WTC11 (cell line): ENCODE results near the gene EML6.

Experiments used
- CTCF ChIP-seq: fragments of 200-600 bp; IDR thresholded peaks from 2 replicates; pipeline ENCODE4 v1.8.0; 2022; ENCODE audit warnings: antibody characterized with exemption
- E2F1 ChIP-seq: sonication (generic); formaldehyde crosslinking; IDR thresholded peaks from 2 replicates; pipeline ENCODE4 v1.8.0; 2022; ENCODE audit warnings: mild to moderate bottlenecking, missing genetic modification reagents
- FOXJ3 ChIP-seq: sonication (generic); formaldehyde crosslinking; IDR thresholded peaks from 2 replicates; pipeline ENCODE4 v1.9.0; 2021; ENCODE audit warnings: missing genetic modification reagents, mild to moderate bottlenecking, borderline replicate concordance
- GABPB1 ChIP-seq: sonication (generic); formaldehyde crosslinking; IDR thresholded peaks from 2 replicates; pipeline ENCODE4 v1.8.1; 2023; ENCODE audit warnings: mild to moderate bottlenecking, missing genetic modification reagents
- MAX ChIP-seq: sonication (generic); formaldehyde crosslinking; IDR thresholded peaks from 2 replicates; pipeline ENCODE4 v1.8.0; 2022; ENCODE audit warnings: mild to moderate bottlenecking, missing genetic modification reagents
- PRRX2 ChIP-seq: fragments of 250-450 bp; sonication (Bioruptor Pico); IDR thresholded peaks from 2 replicates; pipeline ENCODE4 v1.8.0; 2021; ENCODE audit warnings: mild to moderate bottlenecking
- SMAD4 ChIP-seq: sonication (generic); formaldehyde crosslinking; IDR thresholded peaks from 2 replicates; pipeline ENCODE4 v1.8.0; 2022; ENCODE audit warnings: mild to moderate bottlenecking, missing genetic modification reagents
- TEAD4 ChIP-seq: sonication (generic); formaldehyde crosslinking; IDR thresholded peaks from 2 replicates; pipeline ENCODE4 v1.8.0; 2022; ENCODE audit warnings: mild to moderate bottlenecking, missing genetic modification reagents
- ZNF671 ChIP-seq: fragments of 250-450 bp; sonication (Bioruptor Pico); IDR thresholded peaks from 2 replicates; pipeline ENCODE4 v1.8.0; 2021; ENCODE audit warnings: mild to moderate bottlenecking
- TF ChIP-seq, protein P1 (sequence below): sonication (generic); formaldehyde crosslinking; IDR thresholded peaks from 2 replicates; pipeline ENCODE4 v1.8.1; 2023; ENCODE audit warnings: mild to moderate bottlenecking, missing genetic modification reagents, moderate library complexity

GRCh38 chr2:54676656-54677055 is 46.8 kb upstream of the EML6 start:
- no peak for TF ChIP-seq SMAD4 (CRISPR knock-in tag)
- TF ChIP-seq GABPB1 (CRISPR knock-in tag), result no peak
- TF ChIP-seq ZNF671, result no peak
- no peak for TF ChIP-seq TEAD4 (CRISPR knock-in tag)
- TF ChIP-seq FOXJ3, result no peak
- TF ChIP-seq E2F1, result no peak
- TF ChIP-seq, protein P1, sequence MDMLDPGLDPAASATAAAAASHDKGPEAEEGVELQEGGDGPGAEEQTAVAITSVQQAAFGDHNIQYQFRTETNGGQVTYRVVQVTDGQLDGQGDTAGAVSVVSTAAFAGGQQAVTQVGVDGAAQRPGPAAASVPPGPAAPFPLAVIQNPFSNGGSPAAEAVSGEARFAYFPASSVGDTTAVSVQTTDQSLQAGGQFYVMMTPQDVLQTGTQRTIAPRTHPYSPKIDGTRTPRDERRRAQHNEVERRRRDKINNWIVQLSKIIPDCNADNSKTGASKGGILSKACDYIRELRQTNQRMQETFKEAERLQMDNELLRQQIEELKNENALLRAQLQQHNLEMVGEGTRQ (CRISPR knock-in tag), result no peak
- TF ChIP-seq PRRX2 (CRISPR knock-in tag), result no peak
- TF ChIP-seq CTCF, result no peak
- no peak for TF ChIP-seq MAX
